Measurements from ENCODE around the gene DDX18. TPM values are rescaled to one million over a fixed set of nuclear protein-coding genes. Genes with fewer than 3 reads are reported as not detected.

The DDX18 gene
- total and polyA plus RNA-seq, 12 donors = 17.5 to 40.4 (median 29.3) TPM

DNA sequence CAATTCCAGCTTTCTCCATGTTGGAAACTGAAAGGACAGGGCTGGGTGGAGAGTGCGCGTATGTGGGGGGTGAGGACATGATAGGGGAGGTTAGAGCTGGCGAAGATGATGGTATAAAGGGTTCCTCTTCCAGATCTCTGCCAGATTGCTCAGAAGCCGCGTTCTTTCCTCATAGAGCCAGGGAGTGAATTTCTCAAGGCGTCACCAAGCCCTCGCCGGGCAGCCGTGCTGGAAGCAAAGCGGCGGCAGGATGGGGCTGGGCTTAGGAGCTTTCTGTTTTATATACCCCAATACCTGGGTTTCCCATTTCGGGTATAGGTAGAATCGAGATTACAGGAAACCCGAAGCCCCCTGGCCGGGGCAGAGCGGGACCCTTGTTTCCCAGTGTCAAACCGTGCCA is 43.8 kb downstream of the DDX18 start:
- no peak overlapping the region for H3K4me3 ChIP-seq
- ATAC-seq (no peak), DNase-seq (no peak)
- H3K36me3 ChIP-seq = no peaks in the 10 kb centered on the region
- 63 to 69% methylated on average over 17 of the region's 17 CpGs for WGBS, 2 donors
- H3K9me3 ChIP-seq = peaks cover 0 to 8% (median 0%) of the 10 kb centered on the region in 11 donors
- H3K27ac ChIP-seq = no peak overlapping the region
- intact Hi-C loops (cut with DNase I) = no loop called here
- peaks cover 0 to 74% (median 40%) of the 10 kb centered on the region in 7 donors for H3K27me3 ChIP-seq
- TF ChIP-seq CTCF (IDR thresholded peaks at IDR 0.05) = no peak
- no peaks in the 10 kb centered on the region for H3K4me1 ChIP-seq

- ATAC-seq (no peak), DNase-seq (no peak)
- H3K27ac ChIP-seq = no peak overlapping the region
- peaks cover 0 to 8% (median 0%) of the 10 kb centered on the region in 11 donors for H3K9me3 ChIP-seq
- no peaks in the 10 kb centered on the region for H3K36me3 ChIP-seq
- no peak for TF ChIP-seq CTCF (IDR thresholded peaks at IDR 0.05)
- no peak overlapping the region for H3K4me3 ChIP-seq
- 51 to 52% methylated on average over 33 to 41 of the region's 41 CpGs for WGBS, 2 donors
- intact Hi-C loops (cut with DNase I) = no loop called here
- H3K4me1 ChIP-seq = no peaks in the 10 kb centered on the region
- peaks cover 0 to 70% (median 37%) of the 10 kb centered on the region in 7 donors for H3K27me3 ChIP-seq
Measured at GRCh38 chr2:117858892-117859531, 44.5 kb downstream of the DDX18 start.

DNA sequence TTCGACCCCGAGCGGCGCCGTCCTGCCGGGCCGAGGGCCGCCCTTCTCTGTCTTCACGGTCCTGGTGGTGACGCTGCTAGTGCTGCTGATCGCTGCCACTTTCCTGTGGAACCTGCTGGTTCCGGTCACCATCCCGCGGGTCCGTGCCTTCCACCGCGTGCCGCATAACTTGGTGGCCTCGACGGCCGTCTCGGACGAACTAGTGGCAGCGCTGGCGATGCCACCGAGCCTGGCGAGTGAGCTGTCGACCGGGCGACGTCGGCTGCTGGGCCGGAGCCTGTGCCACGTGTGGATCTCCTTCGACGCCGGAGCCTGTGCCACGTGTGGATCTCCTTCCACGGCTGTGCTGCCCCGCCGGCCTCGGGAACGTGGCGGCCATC is 45.0 kb downstream of the DDX18 start:
- Histone ChIP-seq H3K9me3 (peaks cover 0 to 8% (median 0%) of the 10 kb centered on the region in 11 donors), H3K4me1 (no peaks in the 10 kb centered on the region), H3K27me3 (peaks cover 0 to 65% (median 34%) of the 10 kb centered on the region in 7 donors), H3K36me3 (no peaks in the 10 kb centered on the region), H3K27ac (no peak overlapping the region), H3K4me3 (no peak overlapping the region)
- intact Hi-C loops (cut with DNase I) = no loop called here
- DNase-seq (no peak), ATAC-seq (no peak)
- no peak for TF ChIP-seq CTCF (IDR thresholded peaks at IDR 0.05)
- WGBS, 2 donors = 62 to 67% methylated on average over 42 to 44 of the region's 44 CpGs

DNA sequence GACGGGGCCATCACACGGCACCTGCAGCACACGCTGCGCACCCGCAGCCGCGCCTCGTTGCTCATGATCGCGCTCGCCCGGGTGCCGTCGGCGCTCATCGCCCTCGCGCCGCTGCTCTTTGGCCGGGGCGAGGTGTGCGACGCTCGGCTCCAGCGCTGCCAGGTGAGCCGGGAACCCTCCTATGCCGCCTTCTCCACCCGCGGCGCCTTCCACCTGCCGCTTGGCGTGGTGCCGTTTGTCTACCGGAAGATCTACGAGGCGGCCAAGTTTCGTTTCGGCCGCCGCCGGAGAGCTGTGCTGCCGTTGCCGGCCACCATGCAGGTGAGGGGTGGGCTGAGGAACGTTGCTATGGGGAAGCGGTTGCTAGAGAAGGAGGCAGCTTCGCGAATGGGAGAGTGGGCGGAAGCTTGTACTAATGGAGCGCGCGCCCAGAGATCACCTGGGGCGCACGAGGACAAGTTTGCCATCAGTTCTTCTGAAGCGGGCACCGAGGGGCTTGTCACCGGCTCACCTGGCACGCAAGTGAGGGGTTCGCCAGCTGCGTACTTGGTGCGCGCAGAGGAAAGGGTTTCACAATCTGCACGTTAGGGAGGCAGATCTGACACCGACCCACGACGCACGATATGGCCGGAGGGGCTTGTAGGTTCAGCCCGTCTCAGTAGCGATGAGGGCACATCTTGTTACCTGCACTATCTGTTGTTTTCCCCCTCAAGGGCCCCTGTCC is 45.6 kb downstream of the DDX18 start:
- ATAC-seq = no peak
- no peak for TF ChIP-seq CTCF (IDR thresholded peaks at IDR 0.05)
- intact Hi-C loops (cut with DNase I) = no loop called here
- no peak overlapping the region for H3K27ac ChIP-seq
- H3K4me3 ChIP-seq = no peak overlapping the region
- no peaks in the 10 kb centered on the region for H3K4me1 ChIP-seq
- DNase-seq = no peak
- no peaks in the 10 kb centered on the region for H3K36me3 ChIP-seq
- WGBS, 2 donors = 38 to 41% methylated on average over 69 of the region's 69 CpGs
- peaks cover 0 to 59% (median 30%) of the 10 kb centered on the region in 7 donors for H3K27me3 ChIP-seq
- peaks cover 0 to 8% (median 0%) of the 10 kb centered on the region in 11 donors for H3K9me3 ChIP-seq

All from heart right ventricle (tissue), 16 donors.